ENCODE results near the gene PRR15.

- TF ChIP-seq ZBTB43 (CRISPR knock-in tag; conservative IDR thresholded peaks at IDR 0.05) (no peak), ZFP36L1 (CRISPR knock-in tag; IDR thresholded peaks at IDR 0.05) (no peak), ZNF580 (CRISPR knock-in tag; IDR thresholded peaks at IDR 0.05; ENCODE audit: borderline replicate concordance, low read depth) (no peak), MAFG (CRISPR knock-in tag; IDR thresholded peaks at IDR 0.05) (no peak), HOXA5 (CRISPR knock-in tag; IDR thresholded peaks at IDR 0.05) (no peak), TBL1XR1 (IDR thresholded peaks at IDR 0.05; ENCODE audit: borderline replicate concordance, low read length, partially characterized antibody) (no peak), MAX (IDR thresholded peaks at IDR 0.05) (no peak), CTCF (CRISPR knock-in tag; IDR thresholded peaks at IDR 0.05) (peak; percentile 36), NFATC3 (CRISPR knock-in tag; IDR thresholded peaks at IDR 0.05) (no peak)
- TF ChIP-seq, protein P1, sequence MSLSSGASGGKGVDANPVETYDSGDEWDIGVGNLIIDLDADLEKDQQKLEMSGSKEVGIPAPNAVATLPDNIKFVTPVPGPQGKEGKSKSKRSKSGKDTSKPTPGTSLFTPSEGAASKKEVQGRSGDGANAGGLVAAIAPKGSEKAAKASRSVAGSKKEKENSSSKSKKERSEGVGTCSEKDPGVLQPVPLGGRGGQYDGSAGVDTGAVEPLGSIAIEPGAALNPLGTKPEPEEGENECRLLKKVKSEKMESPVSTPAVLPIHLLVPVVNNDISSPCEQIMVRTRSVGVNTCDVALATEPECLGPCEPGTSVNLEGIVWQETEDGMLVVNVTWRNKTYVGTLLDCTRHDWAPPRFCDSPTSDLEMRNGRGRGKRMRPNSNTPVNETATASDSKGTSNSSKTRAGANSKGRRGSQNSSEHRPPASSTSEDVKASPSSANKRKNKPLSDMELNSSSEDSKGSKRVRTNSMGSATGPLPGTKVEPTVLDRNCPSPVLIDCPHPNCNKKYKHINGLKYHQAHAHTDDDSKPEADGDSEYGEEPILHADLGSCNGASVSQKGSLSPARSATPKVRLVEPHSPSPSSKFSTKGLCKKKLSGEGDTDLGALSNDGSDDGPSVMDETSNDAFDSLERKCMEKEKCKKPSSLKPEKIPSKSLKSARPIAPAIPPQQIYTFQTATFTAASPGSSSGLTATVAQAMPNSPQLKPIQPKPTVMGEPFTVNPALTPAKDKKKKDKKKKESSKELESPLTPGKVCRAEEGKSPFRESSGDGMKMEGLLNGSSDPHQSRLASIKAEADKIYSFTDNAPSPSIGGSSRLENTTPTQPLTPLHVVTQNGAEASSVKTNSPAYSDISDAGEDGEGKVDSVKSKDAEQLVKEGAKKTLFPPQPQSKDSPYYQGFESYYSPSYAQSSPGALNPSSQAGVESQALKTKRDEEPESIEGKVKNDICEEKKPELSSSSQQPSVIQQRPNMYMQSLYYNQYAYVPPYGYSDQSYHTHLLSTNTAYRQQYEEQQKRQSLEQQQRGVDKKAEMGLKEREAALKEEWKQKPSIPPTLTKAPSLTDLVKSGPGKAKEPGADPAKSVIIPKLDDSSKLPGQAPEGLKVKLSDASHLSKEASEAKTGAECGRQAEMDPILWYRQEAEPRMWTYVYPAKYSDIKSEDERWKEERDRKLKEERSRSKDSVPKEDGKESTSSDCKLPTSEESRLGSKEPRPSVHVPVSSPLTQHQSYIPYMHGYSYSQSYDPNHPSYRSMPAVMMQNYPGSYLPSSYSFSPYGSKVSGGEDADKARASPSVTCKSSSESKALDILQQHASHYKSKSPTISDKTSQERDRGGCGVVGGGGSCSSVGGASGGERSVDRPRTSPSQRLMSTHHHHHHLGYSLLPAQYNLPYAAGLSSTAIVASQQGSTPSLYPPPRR (CRISPR knock-in tag; IDR thresholded peaks at IDR 0.05; ENCODE audit: borderline replicate concordance), result no peak
Observed at GRCh38 chr7:29556405-29557195, 7.0 kb upstream of the PRR15 start.
